NOMO-1 (cell line): ENCODE data around the gene MID1.
A peak's percentile ranks its signal among the peaks of the same experiment; 100 is the strongest.
"Not testable (repeated sequence)": the region's sequence is repeated elsewhere in the genome, so short reads cannot be mapped to it uniquely, and the experiment has no call there.

ENCODE experiments used
- DNase-seq, 2 experiments: peaks; one replicate each; lab custom pipeline; 2025; ENCODE audit not compliant: unreplicated experiment in 2 of 2; lab: John Stamatoyannopoulos, UW

Gene MID1

DNA sequence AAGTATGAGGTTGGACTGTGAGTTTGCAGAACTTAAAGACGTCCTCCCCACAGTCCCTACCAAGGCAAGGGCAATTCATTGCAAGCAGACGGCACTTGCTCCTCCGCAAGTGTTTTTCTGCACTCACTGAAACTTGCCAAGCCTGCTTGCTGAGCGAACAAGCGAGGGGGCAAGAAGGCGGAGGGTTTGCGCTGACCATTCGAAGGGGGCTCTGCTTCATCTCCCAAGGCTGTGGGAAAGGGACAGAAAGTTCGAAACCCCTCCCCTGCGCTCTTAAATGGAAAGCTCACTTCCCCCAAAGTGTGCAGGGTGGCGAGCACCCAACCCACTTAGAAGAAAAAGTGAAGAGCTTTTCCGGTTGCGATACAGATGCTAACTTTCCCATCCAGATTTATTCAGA is 1.4 kb downstream of the MID1 start:
- no peak for DNase-seq

- DNase-seq: no peak
Observed at GRCh38 chrX:10617999-10618351, 2.4 kb downstream of the MID1 start.

DNA sequence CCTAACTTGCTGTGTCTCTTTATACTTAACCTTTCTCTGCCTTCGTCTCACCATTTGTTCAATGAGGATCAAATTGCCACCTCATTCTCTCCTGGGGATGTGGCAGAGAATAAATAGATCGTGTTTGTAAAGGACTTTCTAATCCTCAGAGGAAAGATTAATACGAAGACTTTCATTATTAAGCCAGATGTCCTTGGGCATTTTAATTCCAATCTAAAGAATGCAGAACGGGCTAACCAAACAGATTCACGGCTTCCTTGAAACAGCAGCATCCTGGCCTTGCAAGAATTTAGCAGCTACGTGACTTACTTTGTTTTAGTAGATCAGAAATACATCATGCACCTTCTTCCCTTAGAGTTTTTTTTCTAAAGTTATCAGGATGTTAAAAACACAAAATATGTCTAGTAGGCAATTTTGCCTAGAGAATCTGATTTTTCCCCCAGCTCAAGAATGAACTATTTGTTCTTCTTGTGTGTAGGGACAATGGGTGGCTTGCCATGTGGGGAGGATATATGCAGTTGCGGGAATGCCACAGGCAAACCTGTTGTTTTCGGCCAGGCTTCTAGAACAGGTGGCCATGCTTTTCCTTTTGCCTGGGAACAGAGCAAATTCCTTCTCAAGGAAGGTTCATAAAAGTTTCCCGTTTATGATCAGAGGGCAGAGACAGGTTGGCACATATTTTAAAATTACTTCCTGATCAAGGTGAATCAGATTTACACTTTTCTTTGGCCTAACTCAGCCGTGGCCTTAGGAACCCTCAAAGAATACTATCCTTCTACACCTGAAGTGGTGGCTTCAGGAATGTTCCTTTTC is 3.0 kb downstream of the MID1 start:
- DNase-seq: no peak

- DNase-seq: peak; percentile 19 to 49
Observed at GRCh38 chrX:10615931-10616774, 4.2 kb downstream of the MID1 start.

- no peak for DNase-seq
Observed at GRCh38 chrX:10612215-10612614, 8.2 kb downstream of the MID1 start.

DNA sequence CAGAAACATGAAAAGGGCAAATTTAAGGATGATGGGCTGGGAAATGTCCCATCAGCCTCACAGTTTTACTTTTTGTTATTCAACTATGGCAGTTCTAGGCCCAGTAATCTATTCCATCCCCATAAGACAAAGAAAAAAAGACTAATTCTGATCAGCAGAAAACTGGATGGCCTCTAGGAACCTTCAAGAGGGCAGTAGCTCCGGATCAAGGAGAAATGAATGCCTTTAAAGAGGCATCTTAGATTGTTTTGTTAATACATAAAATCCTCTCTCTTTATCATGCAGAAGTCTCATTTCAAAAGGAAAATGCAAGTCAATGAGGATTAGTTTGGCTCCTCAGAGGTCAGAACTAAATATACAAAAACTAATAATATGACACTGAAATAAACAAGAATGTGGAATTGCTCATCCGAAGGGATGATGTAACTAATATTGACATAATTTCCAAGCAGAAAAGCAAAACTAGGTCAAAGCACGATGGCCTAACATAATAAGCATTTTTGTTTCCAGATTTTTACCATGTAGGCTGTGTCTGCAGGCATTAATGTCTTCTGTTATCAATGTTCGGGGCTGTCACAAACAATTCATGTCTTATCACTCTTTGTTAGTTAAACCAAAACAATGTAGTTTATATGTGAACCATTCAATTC is 8.8 kb downstream of the MID1 start:
- DNase-seq: no peak

DNA sequence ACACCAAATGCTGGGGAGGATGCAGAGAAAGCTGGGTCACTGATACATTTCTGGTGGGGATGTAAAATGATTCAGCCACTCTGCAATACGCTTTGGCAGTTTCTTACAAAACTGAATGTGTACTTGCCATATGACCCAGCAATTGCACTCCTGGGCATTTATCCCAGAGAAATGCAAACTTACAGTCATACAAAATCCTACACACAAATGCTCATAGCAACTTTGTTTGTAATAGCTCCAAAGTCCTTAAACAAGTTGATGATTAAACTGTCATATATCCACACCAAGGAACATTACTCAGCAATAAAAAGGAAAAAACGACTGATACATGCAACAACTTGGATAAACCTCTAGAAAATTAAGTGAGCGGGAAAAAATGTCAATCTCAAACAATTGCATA is 12.3 kb downstream of the MID1 start:
- DNase-seq: no peak

GRCh38 chrX:10607233-10607632 is 13.2 kb downstream of the MID1 start:
- DNase-seq: no peak

- no peak for DNase-seq
Observed at GRCh38 chrX:10603612-10604011, 16.8 kb downstream of the MID1 start.

- DNase-seq: no peak
Observed at GRCh38 chrX:10602646-10603045, 17.7 kb downstream of the MID1 start.

DNA sequence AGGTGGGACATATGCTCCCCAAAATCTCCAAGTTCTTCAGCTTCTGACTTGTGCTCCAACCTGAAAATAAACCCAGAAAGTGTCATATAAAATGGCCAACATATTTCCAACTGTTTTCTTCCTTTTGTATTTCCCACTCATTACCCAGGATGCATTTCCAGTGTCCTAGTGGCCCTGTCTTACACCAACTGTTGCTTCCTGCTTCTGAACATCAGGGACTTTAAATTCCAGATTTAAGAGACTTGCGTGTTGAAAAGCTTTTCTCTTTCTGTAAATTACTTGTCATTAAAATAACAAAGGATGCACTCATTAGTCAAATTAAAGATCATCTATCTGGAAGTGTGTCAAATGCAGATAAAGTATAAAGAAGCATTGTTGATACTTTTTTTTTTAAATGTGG is 19.9 kb downstream of the MID1 start:
- no peak for DNase-seq

GRCh38 chrX:10598540-10598939 is 21.8 kb downstream of the MID1 start:
- DNase-seq: no peak

GRCh38 chrX:10597871-10598270 is 22.5 kb downstream of the MID1 start:
- DNase-seq: peak in 1 of 2 experiments; percentile 60

- no peak for DNase-seq
Observed at GRCh38 chrX:10591363-10592335, 28.7 kb downstream of the MID1 start.

GRCh38 chrX:10589787-10590186 is 30.6 kb downstream of the MID1 start:
- not testable (repeated sequence) for DNase-seq

GRCh38 chrX:10589098-10589497 is 31.3 kb downstream of the MID1 start:
- no peak for DNase-seq

GRCh38 chrX:10584882-10585281 is 35.5 kb downstream of the MID1 start:
- DNase-seq: not testable (repeated sequence)

DNA sequence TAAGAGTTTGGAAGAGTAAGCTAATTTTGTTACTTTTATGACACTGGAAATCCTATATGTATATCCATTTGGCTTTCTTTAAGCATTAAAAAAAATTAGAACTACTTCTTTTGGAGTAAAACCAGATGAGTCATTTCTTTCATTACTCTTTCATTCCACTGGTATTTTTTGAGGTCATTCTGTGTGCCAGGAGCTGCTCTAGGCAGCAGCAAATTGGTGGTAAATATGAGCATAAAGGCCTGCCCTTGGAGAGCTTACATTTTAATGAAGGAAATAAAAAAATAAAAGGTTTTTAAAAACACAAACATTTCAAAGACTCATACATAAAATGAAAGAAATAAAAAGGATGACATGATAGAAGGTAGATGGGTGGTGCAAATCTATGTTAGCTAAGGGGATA is 37.4 kb downstream of the MID1 start:
- no peak for DNase-seq

GRCh38 chrX:10582215-10582733 is 38.1 kb downstream of the MID1 start:
- DNase-seq: no peak
